Lower leg skin (tissue), 3 donors: ENCODE data around the gene PCDHGA10.
"Not testable (repeated sequence)": the region's sequence is repeated elsewhere in the genome, so short reads cannot be mapped to it uniquely, and the experiment has no call there.

Experiments used
- POLR2A ChIP-seq, 2 donors: fragments of 450-650 bp; IDR thresholded peaks; one replicate each; pipeline ENCODE4 v1.6.1; 2016 to 2017; ENCODE audit warnings: antibody characterized with exemption in 2 of 2, mild to moderate bottlenecking in 1 of 2, moderate library complexity in 1 of 2
- TF ChIP-seq, protein P1 (sequence below), 3 donors: fragments of 450-650 bp; IDR thresholded peaks; one replicate each; pipeline ENCODE4 v1.5.1; 2016; ENCODE audit warnings: antibody characterized with exemption in 3 of 3, mild to moderate bottlenecking in 3 of 3, moderate library complexity in 2 of 3

DNA sequence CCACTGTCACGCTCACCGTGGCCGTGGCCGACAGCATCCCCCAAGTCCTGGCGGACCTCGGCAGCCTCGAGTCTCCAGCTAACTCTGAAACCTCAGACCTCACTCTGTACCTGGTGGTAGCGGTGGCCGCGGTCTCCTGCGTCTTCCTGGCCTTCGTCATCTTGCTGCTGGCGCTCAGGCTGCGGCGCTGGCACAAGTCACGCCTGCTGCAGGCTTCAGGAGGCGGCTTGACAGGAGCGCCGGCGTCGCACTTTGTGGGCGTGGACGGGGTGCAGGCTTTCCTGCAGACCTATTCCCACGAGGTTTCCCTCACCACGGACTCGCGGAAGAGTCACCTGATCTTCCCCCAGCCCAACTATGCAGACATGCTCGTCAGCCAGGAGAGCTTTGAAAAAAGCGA lies 19.9 kb downstream of the PCDHGA10 start:
- TF ChIP-seq, protein P1, sequence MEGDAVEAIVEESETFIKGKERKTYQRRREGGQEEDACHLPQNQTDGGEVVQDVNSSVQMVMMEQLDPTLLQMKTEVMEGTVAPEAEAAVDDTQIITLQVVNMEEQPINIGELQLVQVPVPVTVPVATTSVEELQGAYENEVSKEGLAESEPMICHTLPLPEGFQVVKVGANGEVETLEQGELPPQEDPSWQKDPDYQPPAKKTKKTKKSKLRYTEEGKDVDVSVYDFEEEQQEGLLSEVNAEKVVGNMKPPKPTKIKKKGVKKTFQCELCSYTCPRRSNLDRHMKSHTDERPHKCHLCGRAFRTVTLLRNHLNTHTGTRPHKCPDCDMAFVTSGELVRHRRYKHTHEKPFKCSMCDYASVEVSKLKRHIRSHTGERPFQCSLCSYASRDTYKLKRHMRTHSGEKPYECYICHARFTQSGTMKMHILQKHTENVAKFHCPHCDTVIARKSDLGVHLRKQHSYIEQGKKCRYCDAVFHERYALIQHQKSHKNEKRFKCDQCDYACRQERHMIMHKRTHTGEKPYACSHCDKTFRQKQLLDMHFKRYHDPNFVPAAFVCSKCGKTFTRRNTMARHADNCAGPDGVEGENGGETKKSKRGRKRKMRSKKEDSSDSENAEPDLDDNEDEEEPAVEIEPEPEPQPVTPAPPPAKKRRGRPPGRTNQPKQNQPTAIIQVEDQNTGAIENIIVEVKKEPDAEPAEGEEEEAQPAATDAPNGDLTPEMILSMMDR (IDR thresholded peaks at IDR 0.05), result not testable (repeated sequence)
- not testable (repeated sequence) for TF ChIP-seq POLR2A (IDR thresholded peaks at IDR 0.05)
